Liver (tissue), 9 donors: ENCODE results near the gene ING3. TPM values are rescaled to one million over a fixed set of nuclear protein-coding genes. Genes with fewer than 3 reads are reported as not detected.

Source experiments
- DNase-seq: peaks from one replicate; pipeline ENCODE4 v3.0.0-alpha.2; 2017; ENCODE audit warnings: low spot score
- H3K27ac ChIP-seq, 2 donors: one replicate each; pipeline ENCODE4 v1.7.0; 2013; ENCODE audit warnings: inconsistent platforms in 2 of 2, low read length in 2 of 2, control low read depth in 1 of 2, low read depth in 1 of 2, mild to moderate bottlenecking in 1 of 2
- H3K27me3 ChIP-seq, 4 donors: one replicate each; pipeline versions ENCODE4 v1.6.1 to v1.7.0; 2013; ENCODE audit warnings: low read length in 3 of 4, inconsistent platforms in 1 of 4, mild to moderate bottlenecking in 1 of 4, moderate library complexity in 1 of 4; ENCODE audit not compliant: control insufficient read depth in 4 of 4, insufficient read depth in 4 of 4
- H3K36me3 ChIP-seq, 4 donors: one replicate each; pipeline versions ENCODE4 v1.6.1 to v1.7.0; 2013; ENCODE audit warnings: low read length in 3 of 4, mild to moderate bottlenecking in 3 of 4, low read depth in 1 of 4, moderate library complexity in 1 of 4; ENCODE audit not compliant: control insufficient read depth in 4 of 4, insufficient read depth in 3 of 4
- H3K4me1 ChIP-seq, 4 donors: one replicate each; pipeline versions ENCODE4 v1.6.1 to v1.7.0; 2013; ENCODE audit warnings: low read length in 3 of 4, mild to moderate bottlenecking in 3 of 4, moderate library complexity in 1 of 4; ENCODE audit not compliant: control insufficient read depth in 4 of 4, insufficient read depth in 4 of 4
- H3K4me3 ChIP-seq, 3 donors: one replicate each; pipeline versions ENCODE4 v1.6.1 to v1.7.0; 2013; ENCODE audit warnings: low read length in 3 of 3, control low read depth in 1 of 3, low read depth in 1 of 3, mild to moderate bottlenecking in 1 of 3
- H3K9ac ChIP-seq, 2 donors: one replicate each; pipeline ENCODE4 v1.7.0; 2013; ENCODE audit warnings: low read length in 2 of 2, mild to moderate bottlenecking in 2 of 2, moderate library complexity in 2 of 2, control low read depth in 1 of 2, low read depth in 1 of 2
- H3K9me3 ChIP-seq, 4 donors: one replicate each; pipeline versions ENCODE4 v1.6.1 to v1.7.0; 2013; ENCODE audit warnings: low read length in 3 of 4; ENCODE audit not compliant: control insufficient read depth in 4 of 4
- CTCF ChIP-seq: fragments of 150-350 bp; IDR thresholded peaks from 2 replicates; pipeline ENCODE4 v1.5.1; 2017; ENCODE audit warnings: improper control_type of control experiment, low read depth, low read length; ENCODE audit not compliant: missing input control
- EGR1 ChIP-seq, 2 donors: IDR thresholded peaks; 2 replicates each; pipeline ENCODE4 v1.6.1; 2016 to 2018; ENCODE audit warnings: antibody characterized with exemption in 2 of 2, low read depth in 2 of 2
- FOXA1 ChIP-seq: IDR thresholded peaks from 2 replicates; pipeline ENCODE4 v1.6.1; 2016; ENCODE audit warnings: antibody characterized with exemption
- FOXA2 ChIP-seq: IDR thresholded peaks from 2 replicates; pipeline ENCODE4 v1.6.1; 2016; ENCODE audit warnings: antibody characterized with exemption
- GABPA ChIP-seq, 2 donors: IDR thresholded peaks in 1 of 2; conservative IDR thresholded peaks in 1 of 2; 2 replicates each; pipeline ENCODE4 v1.6.1; 2016; ENCODE audit warnings: antibody characterized with exemption in 2 of 2, mild to moderate bottlenecking in 1 of 2, moderate library complexity in 1 of 2
- JUND ChIP-seq, 2 donors: IDR thresholded peaks; 2 replicates each; pipeline ENCODE4 v1.6.1; 2016; ENCODE audit warnings: antibody characterized with exemption in 2 of 2
- MAX ChIP-seq: IDR thresholded peaks from 2 replicates; pipeline ENCODE4 v1.6.1; 2016; ENCODE audit warnings: antibody characterized with exemption
- NR2F2 ChIP-seq: IDR thresholded peaks from 2 replicates; pipeline ENCODE4 v1.6.1; 2016; ENCODE audit warnings: antibody characterized with exemption
- RAD21 ChIP-seq, 2 donors: IDR thresholded peaks; 2 replicates each; pipeline ENCODE4 v1.6.1; 2016; ENCODE audit warnings: antibody characterized with exemption in 2 of 2, mild to moderate bottlenecking in 2 of 2
- REST ChIP-seq: IDR thresholded peaks from 2 replicates; pipeline ENCODE4 v1.6.1; 2016; ENCODE audit warnings: antibody characterized with exemption, mild to moderate bottlenecking
- RXRA ChIP-seq, 2 donors: IDR thresholded peaks; 2 replicates each; pipeline ENCODE4 v1.6.1; 2017 to 2018; ENCODE audit warnings: antibody characterized with exemption in 2 of 2, mild to moderate bottlenecking in 1 of 2
- SP1 ChIP-seq: IDR thresholded peaks from 2 replicates; pipeline ENCODE4 v1.6.1; 2018; ENCODE audit warnings: antibody characterized with exemption, mild to moderate bottlenecking
- TAF1 ChIP-seq: conservative IDR thresholded peaks from 2 replicates; pipeline ENCODE4 v1.6.1; 2016; ENCODE audit warnings: antibody characterized with exemption, mild to moderate bottlenecking
- YY1 ChIP-seq: IDR thresholded peaks from 2 replicates; pipeline ENCODE4 v1.6.1; 2016; ENCODE audit warnings: antibody characterized with exemption, mild to moderate bottlenecking
- WGBS: extraction: QIAGEN DNeasy Blood & Tissue Kit; methylation state at CpG from one replicate; pipeline ENCODE4 v1.1.7; 2013; 5-methylcytosine and 5-hydroxymethylcytosine counted together
- polyA plus RNA-seq, 2 donors: library from polyadenylated mRNA; stranded (reverse) in 1 of 2; unstranded in 1 of 2; fragments of 200-250 nt in 1 of 2; fragments of >200 nt in 1 of 2; fragmentation: Nextera tagmentation in 1 of 2; extraction: Ambion mirVana in 1 of 2; gene quantifications; one replicate each; pipeline versions ENCODE4 v1.2.1 to v1.2.3, GENCODE V29; 2013 to 2015
- total RNA-seq, 2 donors: library from RNA; depleted of rRNA; stranded (reverse); fragments of >200 nt; gene quantifications; one replicate each; pipeline ENCODE4 v1.2.3, GENCODE V29; 2014
- donor health status: healthy.
- donor health status: healthy.
- donor health status: healthy.
- donor health status: healthy.
- donor health status: healthy.

The ING3 gene
- total and polyA plus RNA-seq, 4 donors, result 3.8 to 14.0 (median 10.9) TPM

- H3K9ac ChIP-seq, result no peak overlapping the region
- TF ChIP-seq YY1 (no peak), TAF1 (no peak), FOXA1 (no peak), MAX (no peak), EGR1 (IDR thresholded peaks at IDR 0.05; ENCODE audit: low read depth in 2 of 2) (no peak), GABPA (IDR thresholded peaks at IDR 0.05 in 1 of 2, conservative IDR thresholded peaks at IDR 0.05 in 1 of 2) (no peak), JUND (IDR thresholded peaks at IDR 0.05) (no peak), RXRA (IDR thresholded peaks at IDR 0.05) (no peak), REST (no peak), SP1 (no peak), RAD21 (IDR thresholded peaks at IDR 0.05) (no peak), NR2F2 (no peak), FOXA2 (no peak), CTCF (no peak)
- no peaks in the 10 kb centered on the region for H3K27me3 ChIP-seq
- no peak for DNase-seq
- no peaks in the 10 kb centered on the region for H3K9me3 ChIP-seq
- 50% methylated on average over 6 of the region's 6 CpGs for WGBS
- no peaks in the 10 kb centered on the region for H3K36me3 ChIP-seq
- no peak overlapping the region for H3K27ac ChIP-seq
- H3K4me1 ChIP-seq, result peaks cover 1 to 16% (median 11%) of the 10 kb centered on the region in 4 donors
- no peak overlapping the region for H3K4me3 ChIP-seq
Observed at GRCh38 chr7:120944826-120945562, 5.6 kb upstream of the ING3 start.

GRCh38 chr7:120947980-120948379 lies 2.6 kb upstream of the ING3 start:
- Histone ChIP-seq H3K9me3 (no peaks in the 10 kb centered on the region), H3K27ac (no peak overlapping the region), H3K27me3 (no peaks in the 10 kb centered on the region), H3K9ac (no peak overlapping the region), H3K36me3 (no peaks in the 10 kb centered on the region), H3K4me1 (peaks cover 2 to 24% (median 10%) of the 10 kb centered on the region in 4 donors), H3K4me3 (no peak overlapping the region)
- TF ChIP-seq RAD21 (IDR thresholded peaks at IDR 0.05) (no peak), GABPA (IDR thresholded peaks at IDR 0.05 in 1 of 2, conservative IDR thresholded peaks at IDR 0.05 in 1 of 2) (no peak), REST (no peak), EGR1 (IDR thresholded peaks at IDR 0.05; ENCODE audit: low read depth in 2 of 2) (no peak), RXRA (IDR thresholded peaks at IDR 0.05) (no peak), YY1 (no peak)
- DNase-seq, result no peak
